LoVo (cell line): ENCODE measurements around the gene FILIP1L.

Experiments used
- DNase-seq: peaks from one replicate; pipeline ENCODE4 v3.0.0-alpha.2; 2016; ENCODE audit warnings: low spot score

The FILIP1L gene

DNA sequence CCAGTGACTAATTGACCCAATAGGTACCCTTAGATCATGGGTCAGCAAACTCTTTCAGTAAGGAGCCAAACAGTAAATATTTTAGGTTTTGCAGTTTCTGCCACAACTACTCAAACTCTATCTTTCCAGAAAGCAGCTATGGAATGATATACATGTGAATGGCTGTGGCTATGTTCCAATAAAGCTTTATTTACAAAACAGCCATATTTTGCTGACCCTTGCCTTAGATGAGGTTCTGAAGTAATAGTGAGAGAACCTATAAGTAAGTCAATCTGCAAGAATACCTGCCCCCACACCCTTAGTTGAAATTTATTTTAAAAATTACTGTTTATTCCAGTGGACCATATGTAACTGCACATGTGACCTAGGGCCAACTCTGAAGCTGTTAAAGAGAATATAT lies 162.6 kb downstream of the FILIP1L start:
- DNase-seq: no peak

- DNase-seq: no peak
Measured at GRCh38 chr3:99950921-99951320, 163.4 kb downstream of the FILIP1L start.

DNA sequence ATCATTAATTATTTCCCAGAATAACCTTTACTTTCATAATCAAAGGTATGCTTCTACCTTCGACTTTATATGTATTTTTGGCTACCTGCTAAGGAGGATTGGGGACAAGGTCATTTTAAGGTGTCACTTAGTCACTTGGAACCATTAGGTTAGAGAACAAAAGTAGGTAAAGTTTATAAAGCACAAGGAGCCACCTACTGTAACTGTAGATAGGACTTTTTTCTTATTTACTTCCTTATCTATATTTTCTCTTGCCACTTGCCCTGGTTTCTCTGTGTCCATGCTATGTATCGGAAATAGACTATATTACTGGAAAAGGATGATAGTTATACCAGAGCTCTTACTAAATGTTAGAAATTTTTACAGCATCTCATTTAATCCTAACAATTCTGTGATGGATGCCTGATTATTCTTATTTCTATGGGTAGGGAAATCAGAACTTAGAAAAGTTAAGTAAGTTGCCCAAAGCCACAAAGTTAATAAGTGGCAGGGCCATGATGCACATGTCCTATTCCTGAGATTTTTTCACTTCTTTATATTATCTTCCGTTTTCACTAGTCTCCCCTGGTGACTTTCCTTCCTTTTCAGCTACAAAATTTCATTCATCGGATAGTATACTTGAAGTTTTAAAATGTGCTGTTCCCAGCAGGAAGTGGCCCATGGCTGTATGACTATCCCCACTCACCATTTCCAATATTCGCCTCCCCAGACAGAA lies 164.2 kb downstream of the FILIP1L start:
- DNase-seq: no peak

GRCh38 chr3:99948467-99949089 lies 165.7 kb downstream of the FILIP1L start:
- no peak for DNase-seq

GRCh38 chr3:99947356-99947755 lies 166.9 kb downstream of the FILIP1L start:
- DNase-seq: no peak

DNA sequence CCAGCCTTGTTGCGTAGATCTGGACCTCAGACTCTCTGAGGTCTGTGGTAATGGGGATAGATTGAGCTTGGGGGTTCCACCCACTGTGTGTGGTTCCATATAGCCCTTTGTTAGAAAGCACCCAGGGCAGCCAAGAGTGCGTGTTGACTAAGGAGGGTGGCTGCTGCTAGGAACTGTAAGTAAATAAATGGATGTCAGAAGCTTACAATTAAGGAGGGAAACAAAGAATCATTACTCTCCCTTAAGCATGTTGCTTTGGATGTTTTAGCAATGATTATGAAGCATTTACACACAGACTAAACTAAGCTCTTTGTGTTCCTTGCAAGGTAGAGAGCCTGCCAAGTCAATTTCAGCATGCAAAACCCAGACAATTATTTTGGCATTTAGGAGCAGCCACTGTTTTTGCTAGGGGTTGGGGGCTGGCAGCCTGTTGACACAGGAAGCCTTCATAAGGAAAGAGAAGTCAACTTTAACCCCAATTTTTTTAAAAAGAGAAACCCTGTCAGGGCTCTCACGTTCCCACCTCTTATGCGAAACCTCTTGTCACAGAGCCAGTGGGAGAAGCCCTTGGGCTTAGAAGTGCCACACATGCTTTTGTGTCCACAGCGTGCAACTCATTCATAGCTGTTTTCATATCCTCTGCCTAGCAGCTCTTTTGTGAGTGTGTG lies 168.8 kb downstream of the FILIP1L start:
- DNase-seq: no peak

GRCh38 chr3:99943931-99944761 lies 170.2 kb downstream of the FILIP1L start:
- DNase-seq: no peak

DNA sequence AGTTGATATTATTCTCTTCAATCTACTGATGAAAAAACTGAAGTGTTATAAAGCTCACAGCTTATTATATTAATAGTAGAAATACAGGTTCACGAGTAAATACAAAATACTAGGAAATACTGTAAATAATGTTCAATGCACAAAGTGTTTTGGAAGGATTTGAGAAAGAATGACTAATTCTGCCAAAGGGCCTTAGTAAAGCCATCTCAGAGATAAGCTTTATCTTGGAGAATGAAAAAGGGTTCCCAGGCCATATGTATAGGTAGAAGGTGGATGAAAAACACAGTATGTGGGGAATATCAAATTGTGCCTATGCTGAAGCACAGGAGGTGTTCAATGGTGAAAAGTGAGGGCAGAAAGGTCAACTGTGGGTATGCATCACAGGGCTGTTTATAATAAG lies 173.1 kb downstream of the FILIP1L start:
- no peak for DNase-seq

DNA sequence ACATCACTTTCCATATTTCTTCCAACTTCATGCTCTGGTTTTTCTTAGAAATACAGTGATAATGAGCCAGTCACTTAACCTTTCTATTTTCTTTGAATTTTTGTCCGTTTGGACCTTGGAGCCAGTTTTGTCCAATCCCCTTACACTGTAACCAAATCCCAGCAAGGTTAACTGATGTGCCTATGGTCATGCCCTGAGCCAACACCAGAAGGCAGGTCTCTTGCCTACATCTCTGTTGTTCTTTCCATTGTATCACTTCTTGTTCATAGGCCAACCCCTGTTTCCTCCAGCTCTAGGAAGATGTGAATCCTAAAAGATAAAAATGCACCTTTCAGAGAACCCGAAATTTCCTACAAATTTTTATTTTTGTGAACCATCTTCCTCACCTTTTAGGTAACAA lies 174.0 kb downstream of the FILIP1L start:
- no peak for DNase-seq

- no peak for DNase-seq
Measured at GRCh38 chr3:99939876-99940275, 174.4 kb downstream of the FILIP1L start.

DNA sequence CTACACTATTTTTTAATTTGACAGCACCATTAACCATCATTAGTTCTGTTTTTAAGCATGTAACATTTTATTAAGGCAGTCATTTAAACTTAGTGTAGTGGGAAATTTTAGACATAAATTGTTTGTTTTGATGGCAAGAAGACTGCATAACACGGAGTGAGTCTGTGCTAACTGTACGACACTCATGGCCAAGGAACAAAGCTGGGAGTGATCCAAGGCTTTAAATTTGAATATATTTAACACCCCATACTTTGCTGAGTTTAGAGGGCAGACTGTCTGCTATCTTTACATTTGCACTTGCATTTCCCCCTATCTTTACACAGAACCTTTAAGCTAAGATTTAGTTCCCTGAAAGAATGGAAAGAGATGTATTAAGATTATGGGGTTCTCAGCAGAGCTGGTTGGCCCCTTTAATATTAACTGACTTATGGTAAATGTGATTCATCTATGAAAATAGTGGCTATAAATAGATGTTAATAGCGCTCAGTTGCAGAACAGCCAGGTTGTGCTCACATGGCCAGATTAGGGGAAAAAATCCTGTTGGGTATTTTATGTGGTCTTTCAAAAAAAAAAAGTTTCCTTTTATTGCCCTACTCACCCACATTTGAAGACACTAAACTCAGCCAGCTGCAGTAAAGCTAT lies 175.9 kb downstream of the FILIP1L start:
- no peak for DNase-seq

DNA sequence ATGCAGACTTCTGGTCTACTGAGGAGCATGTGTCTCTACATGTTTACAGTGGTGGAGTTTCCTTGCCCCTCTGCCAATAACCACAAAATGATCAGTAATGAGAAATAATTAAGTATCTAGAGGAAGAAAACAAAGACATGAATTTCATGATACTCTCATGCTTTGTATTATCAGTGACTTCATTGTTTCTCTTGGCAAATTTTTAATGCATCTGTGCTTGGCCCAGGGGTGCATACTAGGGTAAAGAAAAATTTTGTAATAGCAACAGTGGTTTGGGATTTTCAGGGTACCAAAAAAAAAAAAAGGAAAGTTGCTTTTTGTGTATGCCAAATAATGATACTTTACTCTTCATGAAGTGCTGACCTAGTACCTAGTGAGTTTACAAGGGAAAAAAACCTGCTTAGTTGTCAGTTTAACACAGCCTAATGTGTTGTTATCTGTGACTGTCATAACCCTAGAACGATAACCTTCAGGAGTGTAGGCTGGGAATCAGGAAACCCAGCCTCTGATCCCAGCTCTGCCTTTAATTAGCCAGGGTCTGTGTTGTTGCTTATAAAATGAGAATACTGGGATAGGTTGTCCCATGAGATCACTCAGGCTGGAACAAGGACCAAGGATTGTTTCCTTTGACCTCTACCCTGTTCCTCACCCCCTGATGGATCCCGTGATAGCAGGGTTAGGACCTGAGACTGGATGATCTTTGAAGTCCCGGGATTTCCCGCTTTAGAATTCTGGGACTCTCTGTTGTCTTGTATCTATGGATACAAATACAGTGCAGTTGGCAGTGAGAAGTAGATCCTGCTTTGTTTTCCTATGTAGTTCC lies 179.1 kb downstream of the FILIP1L start:
- DNase-seq: no peak

GRCh38 chr3:99933971-99934750 lies 180.1 kb downstream of the FILIP1L start:
- DNase-seq: no peak

- no peak for DNase-seq
Measured at GRCh38 chr3:99931059-99931458, 183.2 kb downstream of the FILIP1L start.

DNA sequence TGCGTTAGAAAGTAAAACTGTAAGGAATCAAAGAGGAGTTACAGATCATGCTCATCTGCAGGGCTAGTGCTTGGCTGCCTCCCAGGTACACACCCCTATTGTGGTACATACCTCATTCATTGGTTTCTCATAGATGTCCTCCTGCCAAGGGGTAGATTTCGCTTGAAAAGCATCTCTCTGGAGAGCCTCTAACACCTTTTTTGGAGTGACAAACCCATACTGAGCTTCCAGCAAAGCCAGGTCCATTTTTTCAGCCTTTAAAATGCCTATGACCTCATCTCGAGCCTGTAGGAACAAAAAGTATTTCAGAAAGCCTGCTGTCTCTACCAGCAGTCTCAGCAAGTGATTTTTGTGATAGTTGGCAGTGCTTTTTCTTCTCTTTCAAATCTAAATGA lies 184.6 kb downstream of the FILIP1L start:
- no peak for DNase-seq

GRCh38 chr3:99928771-99929744 lies 185.2 kb downstream of the FILIP1L start:
- DNase-seq: no peak

DNA sequence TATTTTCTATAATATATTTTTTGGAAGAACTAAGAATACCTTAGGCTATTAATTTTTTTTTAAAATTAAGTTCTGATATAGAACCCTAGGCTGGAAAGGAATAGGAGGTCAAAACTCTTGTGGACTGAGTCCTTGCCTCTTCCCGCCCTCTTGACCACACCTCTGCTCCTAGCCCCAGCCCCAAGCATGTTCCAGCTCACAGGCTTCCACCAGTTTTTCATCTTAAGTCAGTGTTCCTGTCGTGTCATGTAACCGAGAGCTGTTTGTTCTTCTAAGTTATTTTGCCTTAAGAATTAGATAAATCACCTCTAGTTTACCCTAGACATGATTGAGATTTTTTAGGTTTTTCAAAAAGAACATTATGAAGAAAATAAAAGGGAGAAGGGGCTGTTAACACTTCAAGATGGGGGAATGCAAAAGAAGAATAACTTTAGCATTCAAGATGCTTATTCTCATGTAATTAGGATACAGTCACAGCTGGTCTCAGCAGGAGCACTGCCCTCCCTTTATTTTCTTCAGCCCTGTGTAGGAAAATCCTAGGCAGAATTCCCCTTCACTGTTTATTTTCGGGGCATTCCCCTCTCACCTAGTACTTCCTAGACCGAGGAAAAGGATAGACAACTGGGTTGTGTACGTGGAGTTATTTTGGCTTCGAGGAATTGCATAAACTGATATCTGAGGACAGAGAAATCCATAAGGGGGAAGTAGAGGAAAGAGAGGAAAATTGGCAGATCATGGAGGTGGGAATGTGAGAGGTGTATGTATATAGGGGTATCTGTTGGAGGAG lies 186.4 kb downstream of the FILIP1L start:
- DNase-seq: no peak

GRCh38 chr3:99925584-99926230 lies 188.6 kb downstream of the FILIP1L start:
- peak; percentile 59 for DNase-seq
